A549 (cell line): ENCODE measurements around the gene PAGR1.
A peak's percentile ranks its signal among the peaks of the same experiment; 100 is the strongest.

Source experiments
- MAFK ChIP-seq: fragments of 450-650 bp; IDR thresholded peaks from 2 replicates; pipeline ENCODE4 v1.6.1; 2014; ENCODE audit not compliant: partially characterized antibody
- NPAS2 ChIP-seq: fragments of 250-450 bp; sonication (Bioruptor Pico); IDR thresholded peaks from 2 replicates; pipeline ENCODE4 v1.8.0; 2022; ENCODE audit warnings: mild to moderate bottlenecking, moderate library complexity, borderline replicate concordance
- NR3C1 ChIP-seq: fragments of >200 bp; sonication (Bioruptor Twin); formaldehyde crosslinking; IDR thresholded peaks from 3 replicates; pipeline ENCODE4 v1.6.1; 2017
- TF ChIP-seq, protein P1 (sequence below): fragments of 200-600 bp; sonication (generic); IDR thresholded peaks from 2 replicates; pipeline ENCODE4 v1.6.1; 2016; ENCODE audit warnings: antibody characterized with exemption, mild to moderate bottlenecking, moderate library complexity
- TF ChIP-seq, protein P2 (sequence below): fragments of >200 bp; sonication (Bioruptor Twin); formaldehyde crosslinking; IDR thresholded peaks from 3 replicates; pipeline ENCODE4 v1.5.1; 2016
- TF ChIP-seq, protein P3 (sequence below): IDR thresholded peaks from 2 replicates; pipeline ENCODE4 v1.6.1; 2012

GRCh38 chr16:29790183-29790948 is 25.6 kb upstream of the PAGR1 start, which contains the start of gene KIF22:
- TF ChIP-seq MAFK, result no peak
- no peak for TF ChIP-seq NR3C1
- TF ChIP-seq, protein P1, sequence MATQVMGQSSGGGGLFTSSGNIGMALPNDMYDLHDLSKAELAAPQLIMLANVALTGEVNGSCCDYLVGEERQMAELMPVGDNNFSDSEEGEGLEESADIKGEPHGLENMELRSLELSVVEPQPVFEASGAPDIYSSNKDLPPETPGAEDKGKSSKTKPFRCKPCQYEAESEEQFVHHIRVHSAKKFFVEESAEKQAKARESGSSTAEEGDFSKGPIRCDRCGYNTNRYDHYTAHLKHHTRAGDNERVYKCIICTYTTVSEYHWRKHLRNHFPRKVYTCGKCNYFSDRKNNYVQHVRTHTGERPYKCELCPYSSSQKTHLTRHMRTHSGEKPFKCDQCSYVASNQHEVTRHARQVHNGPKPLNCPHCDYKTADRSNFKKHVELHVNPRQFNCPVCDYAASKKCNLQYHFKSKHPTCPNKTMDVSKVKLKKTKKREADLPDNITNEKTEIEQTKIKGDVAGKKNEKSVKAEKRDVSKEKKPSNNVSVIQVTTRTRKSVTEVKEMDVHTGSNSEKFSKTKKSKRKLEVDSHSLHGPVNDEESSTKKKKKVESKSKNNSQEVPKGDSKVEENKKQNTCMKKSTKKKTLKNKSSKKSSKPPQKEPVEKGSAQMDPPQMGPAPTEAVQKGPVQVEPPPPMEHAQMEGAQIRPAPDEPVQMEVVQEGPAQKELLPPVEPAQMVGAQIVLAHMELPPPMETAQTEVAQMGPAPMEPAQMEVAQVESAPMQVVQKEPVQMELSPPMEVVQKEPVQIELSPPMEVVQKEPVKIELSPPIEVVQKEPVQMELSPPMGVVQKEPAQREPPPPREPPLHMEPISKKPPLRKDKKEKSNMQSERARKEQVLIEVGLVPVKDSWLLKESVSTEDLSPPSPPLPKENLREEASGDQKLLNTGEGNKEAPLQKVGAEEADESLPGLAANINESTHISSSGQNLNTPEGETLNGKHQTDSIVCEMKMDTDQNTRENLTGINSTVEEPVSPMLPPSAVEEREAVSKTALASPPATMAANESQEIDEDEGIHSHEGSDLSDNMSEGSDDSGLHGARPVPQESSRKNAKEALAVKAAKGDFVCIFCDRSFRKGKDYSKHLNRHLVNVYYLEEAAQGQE, result no peak
- TF ChIP-seq, protein P2, sequence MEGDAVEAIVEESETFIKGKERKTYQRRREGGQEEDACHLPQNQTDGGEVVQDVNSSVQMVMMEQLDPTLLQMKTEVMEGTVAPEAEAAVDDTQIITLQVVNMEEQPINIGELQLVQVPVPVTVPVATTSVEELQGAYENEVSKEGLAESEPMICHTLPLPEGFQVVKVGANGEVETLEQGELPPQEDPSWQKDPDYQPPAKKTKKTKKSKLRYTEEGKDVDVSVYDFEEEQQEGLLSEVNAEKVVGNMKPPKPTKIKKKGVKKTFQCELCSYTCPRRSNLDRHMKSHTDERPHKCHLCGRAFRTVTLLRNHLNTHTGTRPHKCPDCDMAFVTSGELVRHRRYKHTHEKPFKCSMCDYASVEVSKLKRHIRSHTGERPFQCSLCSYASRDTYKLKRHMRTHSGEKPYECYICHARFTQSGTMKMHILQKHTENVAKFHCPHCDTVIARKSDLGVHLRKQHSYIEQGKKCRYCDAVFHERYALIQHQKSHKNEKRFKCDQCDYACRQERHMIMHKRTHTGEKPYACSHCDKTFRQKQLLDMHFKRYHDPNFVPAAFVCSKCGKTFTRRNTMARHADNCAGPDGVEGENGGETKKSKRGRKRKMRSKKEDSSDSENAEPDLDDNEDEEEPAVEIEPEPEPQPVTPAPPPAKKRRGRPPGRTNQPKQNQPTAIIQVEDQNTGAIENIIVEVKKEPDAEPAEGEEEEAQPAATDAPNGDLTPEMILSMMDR, result peak; percentile 60
- TF ChIP-seq, protein P3, sequence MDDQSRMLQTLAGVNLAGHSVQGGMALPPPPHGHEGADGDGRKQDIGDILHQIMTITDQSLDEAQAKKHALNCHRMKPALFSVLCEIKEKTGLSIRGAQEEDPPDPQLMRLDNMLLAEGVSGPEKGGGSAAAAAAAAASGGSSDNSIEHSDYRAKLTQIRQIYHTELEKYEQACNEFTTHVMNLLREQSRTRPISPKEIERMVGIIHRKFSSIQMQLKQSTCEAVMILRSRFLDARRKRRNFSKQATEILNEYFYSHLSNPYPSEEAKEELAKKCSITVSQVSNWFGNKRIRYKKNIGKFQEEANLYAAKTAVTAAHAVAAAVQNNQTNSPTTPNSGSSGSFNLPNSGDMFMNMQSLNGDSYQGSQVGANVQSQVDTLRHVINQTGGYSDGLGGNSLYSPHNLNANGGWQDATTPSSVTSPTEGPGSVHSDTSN, result no peak
- TF ChIP-seq NPAS2 (CRISPR knock-in tag), result no peak
